ENCODE data around the gene POU2F1. TPM values are rescaled to one million over a fixed set of nuclear protein-coding genes. Genes with fewer than 3 reads are reported as not detected.

Gene POU2F1
- total RNA-seq: 10 to 100 TPM; 14.0 to 45.5 (median 19.8) TPM

DNA sequence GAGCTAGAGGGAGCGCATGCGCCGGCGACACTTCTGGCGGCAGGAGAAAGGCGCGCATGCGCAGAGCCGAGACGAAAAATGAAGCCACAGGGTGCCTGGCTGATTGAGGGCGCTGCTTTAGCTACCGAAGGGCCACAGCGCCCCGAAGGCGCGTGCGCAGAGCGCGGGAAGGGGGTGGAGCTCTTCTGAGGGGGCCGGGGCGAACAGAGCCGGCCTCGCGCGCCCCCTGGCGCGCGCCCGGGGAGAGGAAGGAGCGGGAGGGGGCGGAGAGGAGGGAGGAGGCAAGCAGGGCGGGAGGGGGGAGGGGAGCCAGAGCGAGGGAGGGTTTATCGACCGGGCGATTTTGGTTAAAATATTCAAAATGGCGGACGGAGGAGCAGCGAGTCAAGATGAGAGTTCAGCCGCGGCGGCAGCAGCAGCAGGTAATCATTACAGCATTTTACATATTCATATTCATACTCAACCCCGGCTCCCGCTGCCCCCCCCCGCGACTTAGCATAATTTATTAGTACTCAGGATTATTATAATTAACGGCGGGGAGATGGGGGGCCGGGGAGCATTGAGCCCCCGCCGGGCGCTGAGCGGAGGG is at the start of gene POU2F1:
POU2F1 (plus strand) TSS at position 350 of the 589 bp plus-strand sequence; CDS start at position 362, 12 bp downstream.
- peak within 1 kb of the TSS; percentile 47 to 82 (median 60) for H3K4me3 ChIP-seq (replicated peaks in 1 of 3)
- TF ChIP-seq, protein P1, sequence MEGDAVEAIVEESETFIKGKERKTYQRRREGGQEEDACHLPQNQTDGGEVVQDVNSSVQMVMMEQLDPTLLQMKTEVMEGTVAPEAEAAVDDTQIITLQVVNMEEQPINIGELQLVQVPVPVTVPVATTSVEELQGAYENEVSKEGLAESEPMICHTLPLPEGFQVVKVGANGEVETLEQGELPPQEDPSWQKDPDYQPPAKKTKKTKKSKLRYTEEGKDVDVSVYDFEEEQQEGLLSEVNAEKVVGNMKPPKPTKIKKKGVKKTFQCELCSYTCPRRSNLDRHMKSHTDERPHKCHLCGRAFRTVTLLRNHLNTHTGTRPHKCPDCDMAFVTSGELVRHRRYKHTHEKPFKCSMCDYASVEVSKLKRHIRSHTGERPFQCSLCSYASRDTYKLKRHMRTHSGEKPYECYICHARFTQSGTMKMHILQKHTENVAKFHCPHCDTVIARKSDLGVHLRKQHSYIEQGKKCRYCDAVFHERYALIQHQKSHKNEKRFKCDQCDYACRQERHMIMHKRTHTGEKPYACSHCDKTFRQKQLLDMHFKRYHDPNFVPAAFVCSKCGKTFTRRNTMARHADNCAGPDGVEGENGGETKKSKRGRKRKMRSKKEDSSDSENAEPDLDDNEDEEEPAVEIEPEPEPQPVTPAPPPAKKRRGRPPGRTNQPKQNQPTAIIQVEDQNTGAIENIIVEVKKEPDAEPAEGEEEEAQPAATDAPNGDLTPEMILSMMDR (IDR thresholded peaks at IDR 0.05): peak; percentile 15 to 72 (median 40)
- TF ChIP-seq POLR2A (IDR thresholded peaks at IDR 0.05): peak in 1 of 2 donors; percentile 79
- no peaks in the 10 kb centered on the region for H3K36me3 ChIP-seq
- peak; percentile 98 for DNase-seq
- WGBS, 2 donors: 0 to 1% methylated on average over 31 to 44 of the region's 53 CpGs
- intact Hi-C loops (cut with DNase I): no loop called here
- peaks cover 0 to 16% of the 10 kb centered on the region in 2 donors for H3K4me1 ChIP-seq
- H3K27me3 ChIP-seq: no peaks in the 10 kb centered on the region
- no peaks in the 10 kb centered on the region for H3K9me3 ChIP-seq
- peak within 1 kb of the TSS; percentile 96 to 98 (median 98) for H3K27ac ChIP-seq

GRCh38 chr1:167171286-167171929 is 49.3 kb upstream of the POU2F1 start:
- Histone ChIP-seq H3K27me3 (no peaks in the 10 kb centered on the region), H3K4me1 (no peaks in the 10 kb centered on the region), H3K36me3 (no peaks in the 10 kb centered on the region), H3K4me3 (replicated peaks in 1 of 3) (no peak overlapping the region), H3K27ac (no peak overlapping the region), H3K9me3 (no peaks in the 10 kb centered on the region)
- DNase-seq: no peak
- TF ChIP-seq POLR2A (IDR thresholded peaks at IDR 0.05): no peak
- TF ChIP-seq, protein P1 (IDR thresholded peaks at IDR 0.05): no peak
- intact Hi-C loops (cut with DNase I): no loop called here
- 80 to 82% methylated on average over 7 of the region's 7 CpGs for WGBS, 2 donors

DNA sequence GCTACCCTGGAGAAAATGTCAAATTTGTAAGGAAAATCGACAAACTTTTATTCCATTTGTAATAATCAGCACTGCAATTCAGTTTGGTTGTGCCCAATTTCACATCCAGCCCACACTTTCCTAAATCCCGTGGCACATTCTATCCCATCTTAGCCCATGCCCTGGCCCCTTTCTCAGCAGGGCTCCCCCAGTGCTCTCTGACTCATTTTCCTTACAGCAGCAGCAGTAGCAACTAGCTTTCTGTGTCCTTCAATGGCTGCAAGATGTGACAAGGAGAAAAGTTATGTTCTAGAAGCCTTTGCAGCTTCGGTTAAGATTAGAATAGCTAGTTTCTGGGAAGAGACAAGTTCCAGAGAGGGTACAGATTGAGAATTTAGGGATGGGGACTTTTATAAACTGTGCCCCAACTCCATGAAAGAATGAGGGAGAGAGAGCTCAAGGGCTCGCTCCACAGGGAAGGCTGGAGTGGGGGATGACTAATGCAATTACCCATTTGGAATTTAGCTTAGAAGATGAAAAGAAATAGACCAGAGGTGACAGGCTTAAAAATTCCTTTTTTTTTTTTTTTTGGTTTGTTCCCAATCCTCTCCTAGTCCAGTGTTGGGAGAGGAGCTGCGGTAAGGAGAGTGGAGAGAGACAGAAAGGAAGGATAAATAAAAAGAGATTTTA is 47.0 kb upstream of the POU2F1 start:
- no peak for TF ChIP-seq POLR2A (IDR thresholded peaks at IDR 0.05)
- TF ChIP-seq, protein P1 (IDR thresholded peaks at IDR 0.05): no peak
- DNase-seq: no peak
- H3K36me3 ChIP-seq: no peaks in the 10 kb centered on the region
- H3K9me3 ChIP-seq: no peaks in the 10 kb centered on the region
- 70 to 74% methylated on average over 5 of the region's 5 CpGs for WGBS, 2 donors
- intact Hi-C loops (cut with DNase I): no loop called here
- H3K4me1 ChIP-seq: no peaks in the 10 kb centered on the region
- no peaks in the 10 kb centered on the region for H3K27me3 ChIP-seq
- H3K27ac ChIP-seq: no peak overlapping the region
- no peak overlapping the region for H3K4me3 ChIP-seq (replicated peaks in 1 of 3)

GRCh38 chr1:167175901-167176300 is 44.8 kb upstream of the POU2F1 start:
- Histone ChIP-seq H3K9me3 (no peaks in the 10 kb centered on the region), H3K27me3 (no peaks in the 10 kb centered on the region), H3K27ac (no peak overlapping the region), H3K36me3 (no peaks in the 10 kb centered on the region), H3K4me1 (no peaks in the 10 kb centered on the region), H3K4me3 (replicated peaks in 1 of 3) (no peak overlapping the region)
- no peak for DNase-seq
- intact Hi-C loops (cut with DNase I): no loop called here
- no peak for TF ChIP-seq POLR2A (IDR thresholded peaks at IDR 0.05)
- TF ChIP-seq, protein P1 (IDR thresholded peaks at IDR 0.05): no peak

GRCh38 chr1:167178831-167179230 is 41.9 kb upstream of the POU2F1 start:
- WGBS, 2 donors: 0% methylated on average over 1 of the region's 1 CpG
- intact Hi-C loops (cut with DNase I): no loop called here
- no peaks in the 10 kb centered on the region for H3K36me3 ChIP-seq
- H3K4me3 ChIP-seq (replicated peaks in 1 of 3): no peak overlapping the region
- H3K27ac ChIP-seq: no peak overlapping the region
- no peaks in the 10 kb centered on the region for H3K27me3 ChIP-seq
- no peak for TF ChIP-seq POLR2A (IDR thresholded peaks at IDR 0.05)
- TF ChIP-seq, protein P1 (IDR thresholded peaks at IDR 0.05): no peak
- H3K9me3 ChIP-seq: no peaks in the 10 kb centered on the region
- H3K4me1 ChIP-seq: no peaks in the 10 kb centered on the region
- DNase-seq: no peak

Measured in thyroid gland (tissue), 4 donors.